Mesothelial cell of epicardium (in vitro differentiated cells): ENCODE data around the gene SGCG. TPM values are rescaled to one million over a fixed set of nuclear protein-coding genes. Genes with fewer than 3 reads are reported as not detected.

Experiments
- DNase-seq, 2 experiments: peaks; one replicate each; pipeline ENCODE4 v3.0.0; 2021; ENCODE audit warnings: low spot score in 2 of 2; ENCODE audit not compliant: unreplicated experiment in 2 of 2
- H3K27ac Mint-ChIP-seq: 2 replicates; pipeline ENCODE4 v1.8.0; 2021; ENCODE audit warnings: mixed read lengths
- H3K27me3 Mint-ChIP-seq: 2 replicates; pipeline ENCODE4 v1.8.0; 2021; ENCODE audit warnings: low read depth, mixed read lengths
- H3K36me3 Mint-ChIP-seq: 2 replicates; pipeline ENCODE4 v1.8.0; 2021; ENCODE audit warnings: mixed read lengths
- H3K4me1 Mint-ChIP-seq: 2 replicates; pipeline ENCODE4 v1.8.0; 2021; ENCODE audit warnings: mixed read lengths
- H3K4me3 Mint-ChIP-seq: 2 replicates; pipeline ENCODE4 v1.8.0; 2021; ENCODE audit warnings: mild to moderate bottlenecking, moderate library complexity, mixed read lengths
- H3K9me3 Mint-ChIP-seq: 2 replicates; pipeline ENCODE4 v1.8.0; 2021; ENCODE audit warnings: mixed read lengths
- CTCF ChIP-seq: fragments of 200-600 bp; sonication (generic); IDR thresholded peaks from one replicate; pipeline ENCODE4 v1.5.0; 2021; ENCODE audit warnings: antibody characterized with exemption; ENCODE audit not compliant: unreplicated experiment
- total RNA-seq: library from RNA; stranded (reverse); gene quantifications from 3 replicates; pipeline ENCODE4 v1.2.1, GENCODE V29; 2021

The SGCG gene
- total RNA-seq, 1 donor from 2014 or later, result 12.9 TPM

GRCh38 chr13:23321535-23322241 lies 140.9 kb downstream of the SGCG start:
- H3K4me1 Mint-ChIP-seq, result peaks cover 41% of the 10 kb centered on the region
- H3K36me3 Mint-ChIP-seq, result peaks cover 5% of the 10 kb centered on the region
- DNase-seq, result no peak
- peak overlapping the region; percentile 43 for H3K4me3 Mint-ChIP-seq
- no peaks in the 10 kb centered on the region for H3K27me3 Mint-ChIP-seq
- TF ChIP-seq CTCF, result no peak
- H3K27ac Mint-ChIP-seq, result peak overlapping the region; percentile 87
- peaks cover 5% of the 10 kb centered on the region for H3K9me3 Mint-ChIP-seq

GRCh38 chr13:23322353-23323336 lies 141.9 kb downstream of the SGCG start:
- Mint-ChIP-seq H3K4me3 (no peak overlapping the region), H3K36me3 (peaks cover 5% of the 10 kb centered on the region), H3K27ac (peak overlapping the region; percentile 87), H3K9me3 (peaks cover 5% of the 10 kb centered on the region), H3K4me1 (peaks cover 41% of the 10 kb centered on the region), H3K27me3 (no peaks in the 10 kb centered on the region)
- no peak for DNase-seq
- no peak for TF ChIP-seq CTCF

GRCh38 chr13:23323946-23324709 lies 143.3 kb downstream of the SGCG start:
- Mint-ChIP-seq H3K27ac (no peak overlapping the region), H3K4me3 (no peak overlapping the region), H3K27me3 (no peaks in the 10 kb centered on the region), H3K9me3 (no peaks in the 10 kb centered on the region), H3K4me1 (peaks cover 37% of the 10 kb centered on the region), H3K36me3 (no peaks in the 10 kb centered on the region)
- no peak for TF ChIP-seq CTCF
- DNase-seq, result no peak

GRCh38 chr13:23325191-23325590 lies 144.4 kb downstream of the SGCG start:
- DNase-seq, result no peak
- peaks cover 30% of the 10 kb centered on the region for H3K4me1 Mint-ChIP-seq
- H3K27me3 Mint-ChIP-seq, result no peaks in the 10 kb centered on the region
- TF ChIP-seq CTCF, result no peak
- H3K36me3 Mint-ChIP-seq, result no peaks in the 10 kb centered on the region
- no peak overlapping the region for H3K4me3 Mint-ChIP-seq
- H3K9me3 Mint-ChIP-seq, result peaks cover 4% of the 10 kb centered on the region
- no peak overlapping the region for H3K27ac Mint-ChIP-seq

GRCh38 chr13:23330356-23330755 lies 149.6 kb downstream of the SGCG start:
- H3K36me3 Mint-ChIP-seq, result peaks cover 48% of the 10 kb centered on the region

More at GRCh38 chr13:23330356-23330755, 149.6 kb downstream of the SGCG start:
- no peak for TF ChIP-seq CTCF
- H3K4me1 Mint-ChIP-seq, result no peaks in the 10 kb centered on the region
- H3K27me3 Mint-ChIP-seq, result no peaks in the 10 kb centered on the region
- no peak overlapping the region for H3K27ac Mint-ChIP-seq
- DNase-seq, result no peak
- H3K4me3 Mint-ChIP-seq, result no peak overlapping the region
- peaks cover 48% of the 10 kb centered on the region for H3K9me3 Mint-ChIP-seq
